Tibial nerve (tissue), 4 donors: ENCODE results near the gene ALK. TPM values are rescaled to one million over a fixed set of nuclear protein-coding genes. Genes with fewer than 3 reads are reported as not detected.

Source experiments
- DNase-seq, 2 donors: peaks; one replicate each; pipeline ENCODE4 v3.0.0-alpha.2; 2019; ENCODE audit warnings: low spot score in 2 of 2
- H3K27ac ChIP-seq, 4 donors: fragments of 200-600 bp; sonication (generic) in 3 of 4; one replicate each; pipeline ENCODE4 v1.5.1; 2017 to 2019; ENCODE audit warnings: mild to moderate bottlenecking in 1 of 4
- H3K27me3 ChIP-seq, 2 donors: fragments of 200-600 bp; sonication (generic) in 1 of 2; one replicate each; pipeline versions ENCODE4 v1.5.1 to v1.6.0; 2017 to 2019
- H3K36me3 ChIP-seq, 3 donors: fragments of 200-600 bp; sonication (generic); one replicate each; pipeline ENCODE4 v1.5.1; 2018 to 2019
- H3K4me1 ChIP-seq, 4 donors: fragments of 200-600 bp; sonication (generic) in 3 of 4; one replicate each; pipeline ENCODE4 v1.5.1; 2017 to 2019
- H3K4me3 ChIP-seq, 4 donors: fragments of 200-600 bp; sonication (generic) in 3 of 4; one replicate each; pipeline ENCODE4 v1.5.1; 2017 to 2019; ENCODE audit warnings: mild to moderate bottlenecking in 1 of 4, moderate library complexity in 1 of 4
- H3K9me3 ChIP-seq, 4 donors: fragments of 200-600 bp; sonication (generic) in 3 of 4; one replicate each; pipeline ENCODE4 v1.5.1; 2017 to 2019
- CTCF ChIP-seq, 5 experiments: fragments of 200-600 bp in 3 of 5; fragments of 450-650 bp in 2 of 5; sonication (generic) in 3 of 5; IDR thresholded peaks; one replicate each; pipeline ENCODE4 v1.5.1; 2016 to 2019; ENCODE audit warnings: antibody characterized with exemption in 5 of 5, mild to moderate bottlenecking in 3 of 5, moderate library complexity in 2 of 5
- EP300 ChIP-seq, 2 donors: sonication (generic); formaldehyde crosslinking; IDR thresholded peaks; one replicate each; pipeline ENCODE4 v1.6.1; 2017; ENCODE audit warnings: antibody characterized with exemption in 2 of 2, mild to moderate bottlenecking in 1 of 2
- POLR2A ChIP-seq, 2 donors: fragments of 450-650 bp; IDR thresholded peaks; one replicate each; pipeline ENCODE4 v1.6.1; 2017; ENCODE audit warnings: antibody characterized with exemption in 2 of 2, mild to moderate bottlenecking in 2 of 2, moderate library complexity in 2 of 2
- WGBS, 2 donors: methylation state at CpG; one replicate each; pipeline ENCODE4 v1.1.5; 2018; 5-methylcytosine and 5-hydroxymethylcytosine counted together
- total RNA-seq, 4 donors: library from RNA; depleted of rRNA; stranded (reverse); fragments of >200 nt; gene quantifications; one replicate each; pipeline ENCODE4 v1.1.0, GENCODE V29; 2016

The ALK gene
- total RNA-seq, 4 donors from 2014 or later, result 0.39 to 4.8 (median 0.66) TPM

- H3K9me3 ChIP-seq, result no peaks in the 10 kb centered on the region
- no peak for DNase-seq
- H3K27ac ChIP-seq, result no peak overlapping the region
- H3K27me3 ChIP-seq, result no peaks in the 10 kb centered on the region
- TF ChIP-seq CTCF (IDR thresholded peaks at IDR 0.05), result no peak
- no peak for TF ChIP-seq POLR2A (IDR thresholded peaks at IDR 0.05)
- TF ChIP-seq EP300 (IDR thresholded peaks at IDR 0.05), result no peak
- 85 to 89% methylated on average over 6 of the region's 6 CpGs for WGBS, 2 donors
- H3K36me3 ChIP-seq, result no peaks in the 10 kb centered on the region
- H3K4me1 ChIP-seq, result no peaks in the 10 kb centered on the region
- no peak overlapping the region for H3K4me3 ChIP-seq
Measured at GRCh38 chr2:29619689-29620088, 301.7 kb downstream of the ALK start.

GRCh38 chr2:29618024-29618423, 303.4 kb downstream of the ALK start:
- no peak for TF ChIP-seq CTCF (IDR thresholded peaks at IDR 0.05)
- TF ChIP-seq EP300 (IDR thresholded peaks at IDR 0.05), result no peak
- no peak for TF ChIP-seq POLR2A (IDR thresholded peaks at IDR 0.05)
- H3K27me3 ChIP-seq, result no peaks in the 10 kb centered on the region
- no peaks in the 10 kb centered on the region for H3K4me1 ChIP-seq
- no peak for DNase-seq
- H3K27ac ChIP-seq, result no peak overlapping the region
- WGBS, 2 donors, result 50 to 76% methylated on average over 2 of the region's 2 CpGs
- no peak overlapping the region for H3K4me3 ChIP-seq
- no peaks in the 10 kb centered on the region for H3K9me3 ChIP-seq
- no peaks in the 10 kb centered on the region for H3K36me3 ChIP-seq

- no peaks in the 10 kb centered on the region for H3K36me3 ChIP-seq
- no peaks in the 10 kb centered on the region for H3K9me3 ChIP-seq
- no peak overlapping the region for H3K27ac ChIP-seq
- no peak overlapping the region for H3K4me3 ChIP-seq
- no peaks in the 10 kb centered on the region for H3K4me1 ChIP-seq
- WGBS, 2 donors, result 80 to 91% methylated on average over 3 of the region's 3 CpGs
- DNase-seq, result no peak
- TF ChIP-seq POLR2A (IDR thresholded peaks at IDR 0.05) (no peak), CTCF (IDR thresholded peaks at IDR 0.05) (no peak), EP300 (IDR thresholded peaks at IDR 0.05) (no peak)
- no peaks in the 10 kb centered on the region for H3K27me3 ChIP-seq
Measured at GRCh38 chr2:29617351-29617750, 304.0 kb downstream of the ALK start.

GRCh38 chr2:29616569-29616968, 304.8 kb downstream of the ALK start:
- TF ChIP-seq CTCF (IDR thresholded peaks at IDR 0.05) (no peak), POLR2A (IDR thresholded peaks at IDR 0.05) (no peak), EP300 (IDR thresholded peaks at IDR 0.05) (no peak)
- 40 to 50% methylated on average over 1 of the region's 1 CpG for WGBS, 2 donors
- Histone ChIP-seq H3K9me3 (no peaks in the 10 kb centered on the region), H3K27ac (no peak overlapping the region), H3K27me3 (no peaks in the 10 kb centered on the region), H3K36me3 (no peaks in the 10 kb centered on the region), H3K4me1 (no peaks in the 10 kb centered on the region), H3K4me3 (no peak overlapping the region)
- DNase-seq, result no peak

- WGBS, 2 donors, result 75 to 85% methylated on average over 6 of the region's 6 CpGs
Measured at GRCh38 chr2:29615841-29616240, 305.5 kb downstream of the ALK start.

More at GRCh38 chr2:29615841-29616240, 305.5 kb downstream of the ALK start:
- Histone ChIP-seq H3K4me1 (no peaks in the 10 kb centered on the region), H3K4me3 (no peak overlapping the region), H3K27ac (no peak overlapping the region), H3K9me3 (no peaks in the 10 kb centered on the region), H3K36me3 (no peaks in the 10 kb centered on the region), H3K27me3 (no peaks in the 10 kb centered on the region)
- DNase-seq, result no peak
- no peak for TF ChIP-seq EP300 (IDR thresholded peaks at IDR 0.05)
- no peak for TF ChIP-seq POLR2A (IDR thresholded peaks at IDR 0.05)
- TF ChIP-seq CTCF (IDR thresholded peaks at IDR 0.05), result no peak
